K562 (cell line): ENCODE results near the gene EPHA7. TPM values are rescaled to one million over a fixed set of nuclear protein-coding genes. Genes with fewer than 3 reads are reported as not detected.

Source experiments
- ATAC-seq: fragments of 200-7000 bp; cut with Tn5 transposase; 3 replicates; pipeline ENCODE4 v1.9.1; 2020; ENCODE audit warnings: moderate library complexity
- BruUV-seq: library from RNA; stranded (reverse); fragments of 400-500 nt; replicated peaks from 2 replicates; lab custom pipeline; 2021; lab: Mats Ljungman, UMichigan
- CTCF ChIA-PET: fragments of 300-600 bp; formaldehyde crosslinking; extraction: SDS; loops from one replicate; lab custom pipeline; 2021; ENCODE audit warnings: low intra/inter-chr PET ratio; lab: Yijun Ruan, JAX
- POLR2A ChIA-PET: fragments of 300-600, 350-650 bp; sonication (Branson Sonifier 250); formaldehyde crosslinking; extraction: SDS; loops from one replicate; lab custom pipeline; 2021; ENCODE audit warnings: antibody characterized with exemption, inconsistent platforms; lab: Yijun Ruan, JAX
- DNase-seq, 4 experiments: peaks; one replicate each; pipeline versions ENCODE4 v3.0.0 to v3.0.0-alpha.2; 2011 to 2018; ENCODE audit warnings: low spot score in 3 of 4, mixed read lengths in 3 of 4; ENCODE audit errors: extremely low read depth in 1 of 4
- FAIRE-seq: peaks from 2 replicates; lab custom pipeline; 2011; peaks lifted over from hg19 to GRCh38; lab: Jason Lieb, UNC
- H2AFZ ChIP-seq: 2 replicates; pipeline ENCODE4 v1.6.0; 2011; ENCODE audit warnings: low read depth, low read length, control low read depth, inconsistent platforms
- H3K27ac ChIP-seq: fragments of 200-600 bp; 3 replicates; pipeline ENCODE4 v1.8.0; 2011; ENCODE audit warnings: low read depth, mild to moderate bottlenecking, control low read depth, inconsistent platforms, low read length, moderate library complexity, mixed read lengths; ENCODE audit errors: extremely low read depth
- H3K27me3 ChIP-seq, 2 experiments: fragments of 300-600 bp in 1 of 2; 2 replicates in 1 of 2; 3 replicates in 1 of 2; pipeline versions ENCODE4 v1.6.0 to v1.8.0; 2011; ENCODE audit warnings: inconsistent platforms in 2 of 2, low read length in 2 of 2, mild to moderate bottlenecking in 1 of 2, mixed read lengths in 1 of 2, moderate library complexity in 1 of 2; ENCODE audit not compliant: control insufficient read depth in 2 of 2, insufficient read depth in 2 of 2
- H3K36me3 ChIP-seq: fragments of 300-600 bp; 3 replicates; pipeline ENCODE4 v1.8.0; 2011; ENCODE audit warnings: mild to moderate bottlenecking, low read length, inconsistent platforms; ENCODE audit not compliant: control insufficient read depth, insufficient read depth
- H3K4me1 ChIP-seq, 2 experiments: fragments of 200-600 bp in 1 of 2; replicated peaks in 1 of 2; 2 replicates in 1 of 2; 3 replicates in 1 of 2; pipeline versions ENCODE4 v1.5.1 to v1.8.0; 2011; ENCODE audit warnings: inconsistent platforms in 2 of 2, low read length in 2 of 2, mild to moderate bottlenecking in 1 of 2, mixed read lengths in 1 of 2, moderate library complexity in 1 of 2; ENCODE audit not compliant: control insufficient read depth in 2 of 2, insufficient read depth in 2 of 2
- H3K4me2 ChIP-seq: 2 replicates; pipeline ENCODE4 v1.6.1; 2011; ENCODE audit warnings: low read length, control low read depth, inconsistent platforms, mixed read lengths; ENCODE audit not compliant: insufficient read depth
- H3K4me3 ChIP-seq: fragments of 200-600 bp; sonication (generic), shearing (Covaris generic); 2 replicates; pipeline ENCODE4 v1.5.1; 2016; ENCODE audit warnings: control low read depth, inconsistent platforms
- H3K79me2 ChIP-seq: fragments of 200-600 bp; 3 replicates; pipeline ENCODE4 v1.8.0; 2011; ENCODE audit warnings: low read length, inconsistent platforms; ENCODE audit not compliant: control insufficient read depth, insufficient read depth
- H3K9ac ChIP-seq, 2 experiments: 2 replicates each; pipeline versions ENCODE4 v1.6.0 to v1.6.1; 2011; ENCODE audit warnings: low read depth in 2 of 2, low read length in 2 of 2, control low read depth in 1 of 2, inconsistent platforms in 1 of 2, mild to moderate bottlenecking in 1 of 2, mixed read lengths in 1 of 2; ENCODE audit not compliant: insufficient read depth in 1 of 2
- H3K9me1 ChIP-seq: one replicate; pipeline ENCODE4 v1.6.0; 2011; ENCODE audit warnings: inconsistent platforms, mild to moderate bottlenecking, low read length, moderate library complexity; ENCODE audit not compliant: control insufficient read depth, insufficient read depth
- H3K9me3 ChIP-seq: replicated peaks from 2 replicates; pipeline ENCODE4 v1.5.1; 2011; ENCODE audit warnings: low read depth, low read length, inconsistent platforms; ENCODE audit not compliant: control insufficient read depth, insufficient read depth
- H4K20me1 ChIP-seq: replicated peaks from 2 replicates; pipeline ENCODE4 v1.6.1; 2011; ENCODE audit warnings: low read length, inconsistent platforms, mixed read lengths; ENCODE audit not compliant: control insufficient read depth, insufficient read depth
- BRF2 ChIP-seq: IDR thresholded peaks from 3 replicates; pipeline ENCODE4 v1.6.1; 2011; ENCODE audit warnings: borderline replicate concordance, mild to moderate bottlenecking; ENCODE audit not compliant: insufficient read length, insufficient read depth
- CHD2 ChIP-seq: IDR thresholded peaks from 2 replicates; pipeline ENCODE4 v1.6.1; 2011; ENCODE audit warnings: low read depth, low read length
- CREB1 ChIP-seq, 2 experiments: sonication (generic) in 1 of 2; formaldehyde crosslinking in 1 of 2; IDR thresholded peaks; 2 replicates each; pipeline versions ENCODE4 v1.6.1 to v1.8.0; 2012 to 2022; ENCODE audit warnings: inconsistent platforms in 1 of 2, mild to moderate bottlenecking in 1 of 2, missing genetic modification reagents in 1 of 2, moderate library complexity in 1 of 2
- DPF2 ChIP-seq: fragments of 450-650 bp; IDR thresholded peaks from 2 replicates; pipeline ENCODE4 v1.6.1; 2016
- KDM2B ChIP-seq: fragments of 250-450 bp; sonication (Bioruptor Pico); IDR thresholded peaks from 2 replicates; pipeline ENCODE4 v1.8.0; 2021; ENCODE audit warnings: mild to moderate bottlenecking, moderate library complexity
- MCM5 ChIP-seq: fragments of 450-650 bp; IDR thresholded peaks from 2 replicates; pipeline ENCODE4 v1.6.1; 2016; ENCODE audit warnings: low read depth
- NCOA6 ChIP-seq: fragments of 450-650 bp; IDR thresholded peaks from 2 replicates; pipeline ENCODE4 v1.6.1; 2017; ENCODE audit warnings: mild to moderate bottlenecking
- NR2C1 ChIP-seq, 2 experiments: fragments of 450-650 bp; IDR thresholded peaks; 2 replicates each; pipeline ENCODE4 v1.6.1; 2017; ENCODE audit warnings: mild to moderate bottlenecking in 2 of 2, antibody characterized with exemption in 1 of 2, inconsistent platforms in 1 of 2, missing compliant biosample characterization in 1 of 2, missing genetic modification characterization in 1 of 2
- RFX1 ChIP-seq: fragments of 450-650 bp; IDR thresholded peaks from 2 replicates; pipeline ENCODE4 v1.6.1; 2016; ENCODE audit warnings: mild to moderate bottlenecking, moderate library complexity
- RFX5 ChIP-seq: IDR thresholded peaks from 2 replicates; pipeline ENCODE4 v1.6.1; 2011; ENCODE audit warnings: low read depth, mild to moderate bottlenecking, improper control_type of control experiment, low read length
- RHOXF2B ChIP-seq: fragments of 250-450 bp; sonication (Bioruptor Pico); conservative IDR thresholded peaks from 2 replicates; pipeline ENCODE4 v1.5.1; 2021
- RNF2 ChIP-seq: sonication (generic); IDR thresholded peaks from 2 replicates; pipeline ENCODE4 v1.6.1; 2016
- ZNF253 ChIP-seq: fragments of 250-450 bp; sonication (Bioruptor Pico); conservative IDR thresholded peaks from 2 replicates; pipeline ENCODE4 v1.6.1; 2021; ENCODE audit warnings: mild to moderate bottlenecking
- ZNF695 ChIP-seq: fragments of 450-650 bp; formaldehyde crosslinking; IDR thresholded peaks from 2 replicates; pipeline ENCODE4 v1.4.0; 2020; ENCODE audit warnings: mild to moderate bottlenecking, moderate library complexity
- ZNF707 ChIP-seq: fragments of 250-450 bp; sonication (Bioruptor Pico); conservative IDR thresholded peaks from 2 replicates; pipeline ENCODE4 v1.8.0; 2022; ENCODE audit warnings: inconsistent platforms, mild to moderate bottlenecking, moderate library complexity
- ZNF764 ChIP-seq: fragments of 250-450 bp; sonication (Bioruptor Pico); IDR thresholded peaks from 2 replicates; pipeline ENCODE4 v1.4.0; 2020; ENCODE audit warnings: low read depth, mild to moderate bottlenecking, moderate library complexity
- WGBS: fragments of 100-300 bp; shearing (Covaris generic); methylation state at CpG from one replicate; pipeline ENCODE4 v1.1.6; 2016; ENCODE audit warnings: low coverage, mixed read lengths; ENCODE audit not compliant: insufficient coverage; ENCODE audit errors: missing lambda C conversion rate; 5-methylcytosine and 5-hydroxymethylcytosine counted together
- in situ Hi-C: fragments of 300-500 bp; cut with MboI; formaldehyde crosslinking; loops from 4 replicates; pipeline ENCODE4 v1.15.0; 2018; ENCODE audit warnings: inconsistent platforms, mixed read lengths
- intact Hi-C: fragments of 100-400 bp; cut with micrococcal nuclease; formaldehyde crosslinking; loops from 2 replicates; pipeline ENCODE4 v1.14.2; 2022
- polyA plus RNA-seq, 8 experiments: library from polyadenylated mRNA; depleted of rRNA in 4 of 8; stranded (reverse) in 5 of 8; unstranded in 3 of 8; fragments of >200 nt; fragmentation: Nextera tagmentation in 2 of 8; fragmentation: Illumina TruSeq in 1 of 8; extraction: Ambion mirVana in 2 of 8; extraction: Trizol in 1 of 8; gene quantifications; 2 replicates each; pipeline versions ENCODE4 v1.2.1 to v1.2.3, GENCODE V29; 2011 to 2014; ENCODE audit warnings: inconsistent platforms in 1 of 8, missing spikeins in 1 of 8
- total RNA-seq, 7 experiments: library from RNA; depleted of rRNA in 6 of 7; stranded (reverse); fragments of >200 nt in 6 of 7; fragmentation: Illumina TruSeq in 2 of 7; extraction: Trizol in 2 of 7; gene quantifications; 2 replicates each; pipeline versions ENCODE4 v1.2.1 to v1.2.3, GENCODE V29; 2011 to 2021; ENCODE audit warnings: low replicate concordance in 1 of 7
- TF ChIP-seq, protein P1 (sequence below): fragments of 250-450 bp; sonication (Bioruptor Pico); IDR thresholded peaks from 2 replicates; pipeline ENCODE4 v1.5.0; 2021
- TF ChIP-seq, protein P2 (sequence below): fragments of 250-450 bp; sonication (Bioruptor Pico); IDR thresholded peaks from 2 replicates; pipeline ENCODE4 v1.8.0; 2022; ENCODE audit warnings: moderate library complexity, mild to moderate bottlenecking, inconsistent platforms

EPHA7 gene
- total and polyA plus RNA-seq, 9 of the 15 experiments (the other 6 are each of a cell fraction or from before 2014, with no cell fraction given) = not detected

GRCh38 chr6:93293872-93294271 is 125.5 kb downstream of the EPHA7 start:
- FAIRE-seq = no peak
- H3K79me2 ChIP-seq = no peaks in the 10 kb centered on the region
- BruUV-seq = no TSS peak
- no peaks in the 10 kb centered on the region for H3K36me3 ChIP-seq
- no peak overlapping the region for H3K4me2 ChIP-seq
- H3K9me1 ChIP-seq = no peaks in the 10 kb centered on the region
- no peaks in the 10 kb centered on the region; the same call in none of the 2 replicates for H3K9me3 ChIP-seq
- no peaks in the 10 kb centered on the region for H4K20me1 ChIP-seq
- H2AFZ ChIP-seq = no peak overlapping the region
- no peaks in the 10 kb centered on the region for H3K27me3 ChIP-seq
- H3K4me3 ChIP-seq = no peak overlapping the region
- ChIA-PET CTCF (no interaction called here), POLR2A (no interaction called here)
- ATAC-seq = no peak
- H3K9ac ChIP-seq = no peak overlapping the region
- in situ Hi-C loops (no loop called here), intact Hi-C loops (no loop called here)
- no peaks in the 10 kb centered on the region for H3K4me1 ChIP-seq
- DNase-seq = no peak
- 2% methylated on average over 6 of the region's 6 CpGs for WGBS
- H3K27ac ChIP-seq = no peak overlapping the region
- TF ChIP-seq ZNF253 (no peak), RFX1 (no peak), RFX5 (no peak), NCOA6 (no peak), BRF2 (no peak), KDM2B (CRISPR knock-in tag) (no peak), NR2C1 (IDR thresholded peaks at IDR 0.05) (no peak), NR2C1 (tag; IDR thresholded peaks at IDR 0.05) (no peak), MCM5 (no peak), RNF2 (no peak), ZNF695 (CRISPR knock-in tag) (no peak), DPF2 (no peak), RHOXF2B (CRISPR knock-in tag) (no peak), CREB1 (IDR thresholded peaks at IDR 0.05) (no peak), CREB1 (CRISPR knock-in tag; IDR thresholded peaks at IDR 0.05) (no peak), ZNF707 (no peak), CHD2 (no peak), ZNF764 (CRISPR knock-in tag) (no peak)
- TF ChIP-seq, protein P1, sequence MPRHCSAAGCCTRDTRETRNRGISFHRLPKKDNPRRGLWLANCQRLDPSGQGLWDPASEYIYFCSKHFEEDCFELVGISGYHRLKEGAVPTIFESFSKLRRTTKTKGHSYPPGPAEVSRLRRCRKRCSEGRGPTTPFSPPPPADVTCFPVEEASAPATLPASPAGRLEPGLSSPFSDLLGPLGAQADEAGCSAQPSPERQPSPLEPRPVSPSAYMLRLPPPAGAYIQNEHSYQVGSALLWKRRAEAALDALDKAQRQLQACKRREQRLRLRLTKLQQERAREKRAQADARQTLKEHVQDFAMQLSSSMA (CRISPR knock-in tag) = no peak
- TF ChIP-seq, protein P2, sequence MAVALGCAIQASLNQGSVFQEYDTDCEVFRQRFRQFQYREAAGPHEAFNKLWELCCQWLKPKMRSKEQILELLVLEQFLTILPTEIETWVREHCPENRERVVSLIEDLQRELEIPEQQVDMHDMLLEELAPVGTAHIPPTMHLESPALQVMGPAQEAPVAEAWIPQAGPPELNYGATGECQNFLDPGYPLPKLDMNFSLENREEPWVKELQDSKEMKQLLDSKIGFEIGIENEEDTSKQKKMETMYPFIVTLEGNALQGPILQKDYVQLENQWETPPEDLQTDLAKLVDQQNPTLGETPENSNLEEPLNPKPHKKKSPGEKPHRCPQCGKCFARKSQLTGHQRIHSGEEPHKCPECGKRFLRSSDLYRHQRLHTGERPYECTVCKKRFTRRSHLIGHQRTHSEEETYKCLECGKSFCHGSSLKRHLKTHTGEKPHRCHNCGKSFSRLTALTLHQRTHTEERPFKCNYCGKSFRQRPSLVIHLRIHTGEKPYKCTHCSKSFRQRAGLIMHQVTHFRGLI (CRISPR knock-in tag) = no peak
